A549 (cell line): ENCODE data around the gene FGD5. TPM values are rescaled to one million over a fixed set of nuclear protein-coding genes. Genes with fewer than 3 reads are reported as not detected.

ENCODE experiments used
- ATAC-seq, 2 experiments: fragments of 200-7000 bp in 1 of 2; fragments of >200 bp in 1 of 2; cut with Nextera tagmentation in 1 of 2; cut with Tn5 transposase in 1 of 2; 3 replicates each; pipeline versions ENCODE4 v1.8.0 to v1.9.1; 2018 to 2020; ENCODE audit warnings: mild to moderate bottlenecking in 1 of 2, moderate library complexity in 1 of 2
- CTCF ChIA-PET: fragments of 300-600 bp; sonication (Branson Sonifier 250); formaldehyde crosslinking; extraction: SDS; loops from one replicate; lab custom pipeline; 2021; ENCODE audit warnings: antibody characterized with exemption, inconsistent platforms; lab: Yijun Ruan, JAX
- POLR2A ChIA-PET: fragments of 350-600 bp; formaldehyde crosslinking; extraction: SDS; loops from one replicate; lab custom pipeline; 2021; ENCODE audit warnings: antibody characterized with exemption, inconsistent platforms; lab: Yijun Ruan, JAX
- DNase-seq, 2 experiments: peaks; one replicate each; pipeline versions ENCODE4 v3.0.0 to v3.0.0-alpha.2; 2011 to 2016; ENCODE audit warnings: low read depth in 1 of 2, low spot score in 1 of 2
- FAIRE-seq: peaks from 2 replicates; lab custom pipeline; 2011; peaks lifted over from hg19 to GRCh38; lab: Jason Lieb, UNC
- H3K27ac ChIP-seq, 2 experiments: fragments of >200 bp; sonication (Bioruptor Twin); formaldehyde crosslinking; 3 replicates each; pipeline ENCODE4 v1.5.1; 2016 to 2017
- H3K4me1 ChIP-seq: fragments of >200 bp; sonication (Bioruptor Twin); formaldehyde crosslinking; 3 replicates; pipeline ENCODE4 v1.6.1; 2016
- H3K4me2 ChIP-seq: fragments of >200 bp; sonication (Bioruptor Twin); formaldehyde crosslinking; 3 replicates; pipeline ENCODE4 v1.6.1; 2016
- H3K4me3 ChIP-seq: fragments of >200 bp; sonication (Bioruptor Twin); formaldehyde crosslinking; 3 replicates; pipeline ENCODE4 v1.5.1; 2016
- H3K9me3 ChIP-seq: fragments of >200 bp; sonication (Bioruptor Twin); formaldehyde crosslinking; 3 replicates; pipeline ENCODE4 v1.6.1; 2016
- BHLHE40 ChIP-seq: IDR thresholded peaks from 2 replicates; pipeline ENCODE4 v1.6.1; 2012; ENCODE audit warnings: low read depth, low read length, inconsistent platforms
- CBX2 ChIP-seq: fragments of 200-600 bp; sonication (generic); IDR thresholded peaks from 2 replicates; pipeline ENCODE4 v1.6.1; 2016; ENCODE audit warnings: low read depth, mild to moderate bottlenecking, borderline replicate concordance
- CEBPB ChIP-seq, 2 experiments: fragments of >200 bp in 1 of 2; sonication (Bioruptor Twin) in 1 of 2; formaldehyde crosslinking in 1 of 2; IDR thresholded peaks; 2 replicates each; pipeline ENCODE4 v1.6.1; 2012 to 2016
- CHD4 ChIP-seq: fragments of 200-600 bp; sonication (generic); IDR thresholded peaks from 2 replicates; pipeline ENCODE4 v1.6.1; 2016; ENCODE audit warnings: antibody characterized with exemption, mild to moderate bottlenecking, borderline replicate concordance
- EHF ChIP-seq: fragments of 250-450 bp; sonication (Bioruptor Pico); IDR thresholded peaks from 2 replicates; pipeline ENCODE4 v1.5.0; 2020; ENCODE audit warnings: mild to moderate bottlenecking
- EP300 ChIP-seq, 2 experiments: fragments of >200 bp; sonication (Bioruptor Twin); formaldehyde crosslinking; IDR thresholded peaks; 2 replicates in 1 of 2; 3 replicates in 1 of 2; pipeline ENCODE4 v1.6.1; 2016 to 2017
- ESRRA ChIP-seq: fragments of 150-350 bp; IDR thresholded peaks from 2 replicates; pipeline ENCODE4 v1.6.1; 2014; ENCODE audit warnings: mild to moderate bottlenecking, low read length, borderline replicate concordance
- FOXS1 ChIP-seq: fragments of 250-450 bp; sonication (Bioruptor Pico); IDR thresholded peaks from 2 replicates; pipeline ENCODE4 v1.5.0; 2020; ENCODE audit warnings: mild to moderate bottlenecking, moderate library complexity
- HOXB13 ChIP-seq: fragments of 250-450 bp; sonication (Bioruptor Pico); IDR thresholded peaks from 2 replicates; pipeline ENCODE4 v1.5.0; 2020; ENCODE audit warnings: low read depth, mild to moderate bottlenecking, moderate library complexity
- JUNB ChIP-seq: fragments of >200 bp; sonication (Bioruptor Twin); formaldehyde crosslinking; IDR thresholded peaks from 2 replicates; pipeline ENCODE4 v1.6.1; 2016
- KDM1A ChIP-seq: fragments of 200-600 bp; sonication (generic); IDR thresholded peaks from 2 replicates; pipeline ENCODE4 v1.6.1; 2016; ENCODE audit warnings: low read depth, mild to moderate bottlenecking
- MAZ ChIP-seq: fragments of 150-350 bp; IDR thresholded peaks from 2 replicates; pipeline ENCODE4 v1.6.1; 2014; ENCODE audit warnings: antibody characterized with exemption, low read depth, low read length, borderline replicate concordance
- NR3C1 ChIP-seq: fragments of >200 bp; sonication (Bioruptor Twin); formaldehyde crosslinking; IDR thresholded peaks from 3 replicates; pipeline ENCODE4 v1.6.1; 2017
- POLR2AphosphoS2 ChIP-seq: conservative IDR thresholded peaks from 2 replicates; pipeline ENCODE4 v1.6.1; 2012; ENCODE audit warnings: low read length, improper control_type of control experiment, inconsistent platforms
- RARB ChIP-seq: fragments of 250-450 bp; sonication (Bioruptor Pico); IDR thresholded peaks from 2 replicates; pipeline ENCODE4 v1.8.0; 2021; ENCODE audit warnings: mild to moderate bottlenecking, moderate library complexity
- RFX5 ChIP-seq: fragments of 450-650 bp; IDR thresholded peaks from 2 replicates; pipeline ENCODE4 v1.7.1; 2014; ENCODE audit warnings: antibody characterized with exemption, mild to moderate bottlenecking, moderate library complexity
- RNF2 ChIP-seq: fragments of 200-600 bp; sonication (generic); IDR thresholded peaks from 2 replicates; pipeline ENCODE4 v1.6.1; 2016; ENCODE audit warnings: low read depth, mild to moderate bottlenecking, antibody characterized with exemption, moderate library complexity, borderline replicate concordance
- TP53 ChIP-seq: fragments of 250-450 bp; sonication (Bioruptor Pico); IDR thresholded peaks from 2 replicates; pipeline ENCODE4 v1.5.0; 2021; ENCODE audit warnings: mild to moderate bottlenecking, moderate library complexity
- ZC3H11A ChIP-seq: fragments of 450-650 bp; IDR thresholded peaks from 2 replicates; pipeline ENCODE4 v1.6.1; 2014; ENCODE audit warnings: antibody characterized with exemption, mild to moderate bottlenecking
- ZFP36 ChIP-seq: fragments of 450-650 bp; IDR thresholded peaks from 2 replicates; pipeline ENCODE4 v1.6.1; 2014; ENCODE audit warnings: borderline replicate concordance; ENCODE audit not compliant: partially characterized antibody
- WGBS: methylation state at CpG from one replicate; pipeline ENCODE4 v1.1.6; 2017; ENCODE audit errors: missing lambda C conversion rate; 5-methylcytosine and 5-hydroxymethylcytosine counted together
- polyA plus RNA-seq, 4 experiments: library from polyadenylated mRNA; depleted of rRNA in 3 of 4; stranded (reverse); fragments of >200 nt; fragmentation: RNase III in 1 of 4; extraction: RNeasy Plus Mini Kit Qiagen cat#74134 plus additional on column Dnase treatment in 1 of 4; gene quantifications; 2 replicates in 3 of 4; 3 replicates in 1 of 4; pipeline ENCODE4 v1.2.3, GENCODE V29; 2011 to 2017
- TF ChIP-seq, protein P1 (sequence below): IDR thresholded peaks from 2 replicates; pipeline ENCODE4 v1.6.1; 2012; ENCODE audit warnings: low read depth, borderline replicate concordance
- TF ChIP-seq, protein P2 (sequence below): fragments of >200 bp; sonication (Bioruptor Twin); formaldehyde crosslinking; IDR thresholded peaks from 3 replicates; pipeline ENCODE4 v1.5.1; 2016

Gene FGD5
- polyA plus RNA-seq, 2 of the 4 experiments (the other 2 are of a cell fraction) = 0.16 TPM; not detected in 1

- no peak overlapping the region for H3K27ac ChIP-seq
- CTCF ChIA-PET = interaction anchor here (0.7 to 10.2 kb wide), 37 partner anchors 9 to 498 kb away, joined by 3 to 160 read pairs (median 4); partner anchors contain the start of genes C3orf20, CCDC174 and RBSN
- no peak for ATAC-seq
- H3K9me3 ChIP-seq = no peaks in the 10 kb centered on the region
- FAIRE-seq = no peak
- WGBS = 29% methylated on average over 1 of the region's 1 CpG
- POLR2A ChIA-PET = interaction anchor here (1.4 kb wide), 1 partner anchor 21 kb away, joined by 3 read pairs; the partner anchor contains the start of gene NR2C2
- no peaks in the 10 kb centered on the region for H3K4me1 ChIP-seq
- no peak overlapping the region for H3K4me3 ChIP-seq
- H3K4me2 ChIP-seq = no peak overlapping the region
- no peak for TF ChIP-seq POLR2AphosphoS2
- TF ChIP-seq ZFP36 = no peak
- no peak for TF ChIP-seq EHF
- TF ChIP-seq FOXS1 = no peak
- DNase-seq = no peak
These were observed 107.8 kb downstream of the FGD5 start for GRCh38 chr3:14926592-14926991.

DNA sequence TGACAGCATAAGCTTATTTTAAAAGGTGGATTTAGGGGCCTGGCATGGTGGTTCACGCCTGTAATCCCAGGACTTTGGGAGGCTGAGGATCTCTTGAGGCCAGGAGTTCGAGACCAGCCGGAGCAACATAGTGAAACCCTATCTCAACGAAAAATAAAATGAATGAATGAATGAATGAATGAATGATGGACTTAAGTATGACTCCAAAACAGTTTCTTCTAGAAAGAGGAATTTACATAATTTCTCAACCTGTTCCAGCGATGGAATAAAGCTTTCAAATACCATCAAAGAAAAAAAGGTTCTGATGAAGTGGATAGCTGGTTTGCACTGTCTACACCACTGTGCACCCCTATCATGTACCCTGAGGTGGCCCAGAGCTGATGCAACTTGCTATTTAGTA, 108.5 kb downstream of the FGD5 start:
- DNase-seq (no peak), ATAC-seq (no peak), FAIRE-seq (no peak)
- ChIA-PET POLR2A (interaction anchor here (1.4 kb wide), 1 partner anchor 20 kb away, joined by 3 read pairs; the partner anchor contains the start of gene NR2C2), CTCF (interaction anchor here (0.6 to 10.2 kb wide), 16 partner anchors 13 to 812 kb away, joined by 3 to 160 read pairs (median 5); partner anchors contain the start of gene C3orf20)
- no peaks in the 10 kb centered on the region for H3K9me3 ChIP-seq
- H3K27ac ChIP-seq = no peak overlapping the region
- 74% methylated on average over 5 of the region's 5 CpGs for WGBS
- H3K4me1 ChIP-seq = no peaks in the 10 kb centered on the region
- H3K4me2 ChIP-seq = no peak overlapping the region
- TF ChIP-seq RNF2 (no peak), RFX5 (no peak), BHLHE40 (no peak), TP53 (no peak), ESRRA (no peak), CHD4 (no peak)
- no peak overlapping the region for H3K4me3 ChIP-seq

DNA sequence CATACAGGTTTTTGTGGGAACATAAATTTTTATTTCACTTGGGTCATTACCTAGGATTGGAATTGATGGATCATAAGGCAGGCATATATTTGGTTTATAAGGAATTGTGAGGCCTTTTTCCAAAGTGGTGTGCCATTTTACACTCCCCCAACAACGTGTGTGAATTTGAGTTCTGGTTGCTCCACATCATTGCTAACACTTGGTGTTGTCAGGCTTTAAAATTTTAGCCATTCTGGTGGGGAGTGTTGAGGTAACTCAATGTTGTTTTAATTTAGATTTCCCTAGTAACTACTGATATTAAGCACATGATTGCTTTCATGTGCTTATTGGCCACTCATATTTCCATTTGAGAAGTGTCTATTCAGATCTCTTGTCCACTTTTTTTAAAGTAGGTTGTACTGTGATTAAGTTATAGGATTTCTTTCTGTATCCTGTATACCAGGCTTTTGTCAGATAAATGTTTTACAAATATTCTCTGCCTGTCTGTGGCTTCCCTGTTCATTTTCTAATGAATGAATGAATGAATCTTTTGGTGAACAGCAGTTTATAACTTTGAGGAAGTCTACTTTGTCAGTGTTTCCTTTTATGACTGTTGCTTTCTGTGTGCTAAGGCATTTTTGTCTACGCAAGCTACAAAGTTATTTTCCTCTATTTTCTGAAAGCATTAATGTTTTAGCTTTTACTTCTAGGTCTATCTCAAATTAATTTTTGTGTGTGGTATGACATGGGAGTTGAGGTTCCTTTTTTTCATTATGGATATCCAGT, 110.7 kb downstream of the FGD5 start:
- no peak for DNase-seq
- no peak overlapping the region for H3K4me3 ChIP-seq
- H3K4me1 ChIP-seq = no peaks in the 10 kb centered on the region
- H3K9me3 ChIP-seq = no peaks in the 10 kb centered on the region
- no peak overlapping the region for H3K27ac ChIP-seq
- no peak overlapping the region for H3K4me2 ChIP-seq
- POLR2A ChIA-PET = no interaction called here
- 56% methylated on average over 2 of the region's 2 CpGs for WGBS
- CTCF ChIA-PET = interaction anchor here (1.1 kb wide), 1 partner anchor 8 kb away, joined by 5 read pairs; no protein-coding TSS in a partner anchor
- FAIRE-seq = no peak
- ATAC-seq = no peak
- TF ChIP-seq ZFP36 = peak; percentile 15
- TF ChIP-seq HOXB13 (CRISPR knock-in tag) = no peak

GRCh38 chr3:14933820-14934425, 115.2 kb downstream of the FGD5 start:
- Histone ChIP-seq H3K9me3 (no peaks in the 10 kb centered on the region), H3K4me3 (no peak overlapping the region), H3K4me2 (no peak overlapping the region), H3K27ac (no peak overlapping the region), H3K4me1 (no peaks in the 10 kb centered on the region)
- ChIA-PET CTCF (interaction anchor here (1.5 to 2.0 kb wide), 2 partner anchors 13 to 125 kb away, joined by 3 to 9 read pairs; no protein-coding TSS in a partner anchor), POLR2A (no interaction called here)
- no peak for DNase-seq
- no peak for ATAC-seq
- 37% methylated on average over 7 of the region's 7 CpGs for WGBS
- FAIRE-seq = no peak
- no peak for TF ChIP-seq ZC3H11A

- Histone ChIP-seq H3K4me3 (no peak overlapping the region), H3K4me1 (no peaks in the 10 kb centered on the region), H3K27ac (no peak overlapping the region), H3K4me2 (no peak overlapping the region), H3K9me3 (no peaks in the 10 kb centered on the region)
- FAIRE-seq (no peak), DNase-seq (no peak), ATAC-seq (no peak)
- WGBS = 77% methylated on average over 6 of the region's 6 CpGs
- ChIA-PET CTCF (interaction anchor here (1.4 to 2.2 kb wide), 2 partner anchors 10 to 15 kb away, joined by 4 to 14 read pairs; no protein-coding TSS in a partner anchor), POLR2A (no interaction called here)
- TF ChIP-seq, protein P1, sequence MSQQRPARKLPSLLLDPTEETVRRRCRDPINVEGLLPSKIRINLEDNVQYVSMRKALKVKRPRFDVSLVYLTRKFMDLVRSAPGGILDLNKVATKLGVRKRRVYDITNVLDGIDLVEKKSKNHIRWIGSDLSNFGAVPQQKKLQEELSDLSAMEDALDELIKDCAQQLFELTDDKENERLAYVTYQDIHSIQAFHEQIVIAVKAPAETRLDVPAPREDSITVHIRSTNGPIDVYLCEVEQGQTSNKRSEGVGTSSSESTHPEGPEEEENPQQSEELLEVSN = no peak
- TF ChIP-seq NR3C1 (no peak), TP53 (no peak), MAZ (no peak), JUNB (no peak), CEBPB (IDR thresholded peaks at IDR 0.05) (no peak), RARB (CRISPR knock-in tag) (no peak), EP300 (IDR thresholded peaks at IDR 0.05) (no peak), KDM1A (no peak), CBX2 (no peak)
- TF ChIP-seq, protein P2, sequence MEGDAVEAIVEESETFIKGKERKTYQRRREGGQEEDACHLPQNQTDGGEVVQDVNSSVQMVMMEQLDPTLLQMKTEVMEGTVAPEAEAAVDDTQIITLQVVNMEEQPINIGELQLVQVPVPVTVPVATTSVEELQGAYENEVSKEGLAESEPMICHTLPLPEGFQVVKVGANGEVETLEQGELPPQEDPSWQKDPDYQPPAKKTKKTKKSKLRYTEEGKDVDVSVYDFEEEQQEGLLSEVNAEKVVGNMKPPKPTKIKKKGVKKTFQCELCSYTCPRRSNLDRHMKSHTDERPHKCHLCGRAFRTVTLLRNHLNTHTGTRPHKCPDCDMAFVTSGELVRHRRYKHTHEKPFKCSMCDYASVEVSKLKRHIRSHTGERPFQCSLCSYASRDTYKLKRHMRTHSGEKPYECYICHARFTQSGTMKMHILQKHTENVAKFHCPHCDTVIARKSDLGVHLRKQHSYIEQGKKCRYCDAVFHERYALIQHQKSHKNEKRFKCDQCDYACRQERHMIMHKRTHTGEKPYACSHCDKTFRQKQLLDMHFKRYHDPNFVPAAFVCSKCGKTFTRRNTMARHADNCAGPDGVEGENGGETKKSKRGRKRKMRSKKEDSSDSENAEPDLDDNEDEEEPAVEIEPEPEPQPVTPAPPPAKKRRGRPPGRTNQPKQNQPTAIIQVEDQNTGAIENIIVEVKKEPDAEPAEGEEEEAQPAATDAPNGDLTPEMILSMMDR = no peak
These were observed 117.0 kb downstream of the FGD5 start for GRCh38 chr3:14935592-14936345.
